HG03039 (cell line): ENCODE results near the gene PTPN21.
A peak's percentile ranks its signal among the peaks of the same experiment; 100 is the strongest.

Experiments
- ATAC-seq: cut with Tn5 transposase; IDR thresholded peaks from one replicate; pipeline ENCODE4 v1.9.1; 2021; ENCODE audit warnings: mild to moderate bottlenecking, moderate library complexity; ENCODE audit not compliant: unreplicated experiment

Gene PTPN21

DNA sequence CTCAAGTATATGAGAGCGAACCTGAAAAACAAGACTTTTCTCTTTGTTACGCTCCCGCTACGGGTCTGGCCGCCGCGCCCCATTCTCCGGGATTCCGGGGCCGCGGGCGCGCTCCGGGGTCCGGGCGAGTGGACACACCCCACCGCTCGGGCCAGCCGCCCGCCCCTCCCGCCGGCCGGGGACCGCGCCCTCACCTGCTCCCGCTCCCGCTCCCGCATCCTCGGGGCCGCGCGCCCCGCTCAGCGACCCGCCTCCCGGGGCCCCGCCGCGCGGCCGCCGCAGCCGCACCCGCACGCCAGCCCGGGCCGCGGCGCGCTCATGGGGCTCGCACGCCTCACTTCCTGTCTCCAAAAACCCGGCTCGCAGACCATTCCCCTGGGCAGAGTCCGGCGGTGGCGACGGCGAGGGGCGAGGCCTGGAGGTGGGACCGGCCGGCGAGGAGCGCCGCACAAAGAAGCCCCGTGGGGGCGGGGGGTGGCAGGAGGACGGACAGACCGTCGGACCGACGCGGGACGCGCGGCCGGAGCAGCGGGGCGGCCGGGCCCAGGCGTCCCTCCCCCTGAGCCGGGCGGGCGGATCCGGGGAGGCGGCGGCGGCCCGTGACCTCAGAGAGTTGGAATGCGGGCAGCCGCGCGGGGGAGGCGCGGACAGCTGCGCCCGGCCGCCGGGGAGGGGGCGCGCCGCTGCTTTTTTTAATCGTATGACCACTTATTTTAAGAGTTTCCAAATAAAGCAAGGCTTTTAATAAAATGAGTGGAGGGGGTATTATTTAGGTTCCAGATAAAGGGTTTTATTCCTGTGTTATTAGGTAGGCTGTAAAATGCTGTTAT, at the start of gene PTPN21:
TSS of gene PTPN21 (minus strand) at position 551 of the 830 bp plus-strand sequence. CDS start 4,590 bp downstream, outside the sequence.
- no peak for ATAC-seq

GRCh38 chr14:88604212-88604611, 49.4 kb upstream of the PTPN21 start:
- ATAC-seq = no peak

- ATAC-seq = peak; percentile 85
Measured at GRCh38 chr14:88599761-88600439, 45.1 kb upstream of the PTPN21 start.

- ATAC-seq = peak; percentile 23
Measured at GRCh38 chr14:88599326-88599725, 44.5 kb upstream of the PTPN21 start.

DNA sequence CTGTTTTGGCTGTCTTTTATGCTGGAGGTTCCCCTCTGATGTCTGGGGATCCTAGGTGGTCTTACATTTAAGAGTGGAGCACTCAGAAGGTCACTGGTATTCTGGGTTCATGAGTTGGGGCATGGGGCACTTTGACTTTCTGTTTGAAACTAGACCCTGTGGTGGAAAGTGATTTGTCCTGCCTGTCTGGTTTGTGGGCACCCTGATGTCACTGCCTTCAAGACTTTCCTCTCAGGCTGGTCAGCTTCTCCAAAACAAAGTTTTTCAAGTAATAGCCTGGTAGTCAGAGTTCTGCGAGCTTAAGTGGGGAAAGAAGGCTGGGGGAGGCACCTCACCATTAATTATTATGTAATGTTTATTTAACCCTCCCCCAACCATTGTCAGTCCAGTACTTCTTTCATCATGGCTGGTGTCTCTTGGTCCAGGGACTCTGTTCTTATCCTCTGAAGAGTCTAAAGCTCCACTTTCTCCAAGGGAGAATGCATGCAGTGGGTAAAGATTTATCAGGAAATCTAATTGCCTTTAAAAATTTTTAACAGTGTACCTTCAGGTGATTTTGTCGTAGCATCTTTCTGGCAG, 43.4 kb upstream of the PTPN21 start:
- ATAC-seq = no peak

- no peak for ATAC-seq
Measured at GRCh38 chr14:88597601-88598000, 42.8 kb upstream of the PTPN21 start.

GRCh38 chr14:88597038-88597437, 42.2 kb upstream of the PTPN21 start:
- ATAC-seq = no peak

GRCh38 chr14:88592031-88592430, 37.2 kb upstream of the PTPN21 start:
- no peak for ATAC-seq

DNA sequence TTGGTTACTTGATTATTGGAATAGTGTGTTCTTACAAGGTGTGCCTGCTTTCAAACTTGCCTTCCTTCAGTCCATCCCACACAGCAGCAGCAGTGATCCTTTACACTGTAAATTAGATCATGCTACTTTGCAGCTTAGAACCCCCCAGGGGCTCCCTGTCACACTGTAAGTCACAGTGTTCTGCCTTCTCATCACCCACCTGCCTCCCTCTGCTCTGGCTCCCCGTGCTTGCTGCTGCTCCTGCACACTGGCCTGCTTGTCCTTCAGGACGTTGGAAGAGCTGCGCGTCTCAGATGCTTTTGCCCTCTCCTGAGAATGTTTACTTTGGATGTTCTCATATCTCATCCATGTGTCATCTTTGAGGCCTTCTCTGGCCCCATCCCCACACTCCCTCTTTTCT, 35.4 kb upstream of the PTPN21 start:
- ATAC-seq = no peak

GRCh38 chr14:88588081-88588480, 33.3 kb upstream of the PTPN21 start:
- no peak for ATAC-seq

GRCh38 chr14:88584451-88584850, 29.6 kb upstream of the PTPN21 start:
- no peak for ATAC-seq

DNA sequence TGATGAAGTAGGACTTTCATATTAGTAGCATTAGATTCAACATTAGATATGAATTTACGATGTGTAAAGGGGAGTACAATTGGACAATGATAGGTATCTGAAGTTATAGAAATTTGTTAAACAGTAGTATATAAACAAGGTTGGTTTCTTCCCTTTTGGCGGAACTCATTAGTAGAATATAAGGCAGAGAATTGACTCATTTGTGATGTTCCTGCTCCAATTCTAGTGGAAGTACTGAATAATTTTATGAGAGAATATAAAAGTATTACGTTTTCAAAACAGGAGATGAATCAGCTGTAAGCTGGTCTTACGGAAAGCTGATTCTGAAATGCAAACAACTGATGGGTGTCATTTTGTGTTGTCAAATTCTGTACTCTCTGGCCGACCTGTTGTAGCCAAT, 21.4 kb upstream of the PTPN21 start:
- no peak for ATAC-seq

DNA sequence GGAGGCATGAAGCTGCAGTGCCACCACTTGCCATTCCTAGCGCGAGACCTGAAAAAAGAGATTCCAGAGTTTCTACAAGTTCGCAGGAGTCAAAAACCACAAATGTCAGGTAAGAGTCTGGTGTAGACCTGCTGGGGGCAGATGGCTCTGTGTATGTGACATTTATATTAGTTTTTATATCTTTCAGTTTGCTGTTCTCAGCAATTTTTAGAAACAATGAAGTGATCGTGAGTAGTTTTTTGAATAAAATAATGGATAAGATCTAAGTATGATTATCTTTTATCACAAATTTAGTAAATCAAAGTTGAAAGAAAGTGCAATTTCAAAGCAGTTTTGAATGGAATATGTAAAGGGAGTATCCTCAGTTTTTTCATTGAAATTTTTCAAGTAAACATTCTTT, 17.3 kb upstream of the PTPN21 start:
- no peak for ATAC-seq

GRCh38 chr14:88568196-88568595, 13.4 kb upstream of the PTPN21 start:
- no peak for ATAC-seq

DNA sequence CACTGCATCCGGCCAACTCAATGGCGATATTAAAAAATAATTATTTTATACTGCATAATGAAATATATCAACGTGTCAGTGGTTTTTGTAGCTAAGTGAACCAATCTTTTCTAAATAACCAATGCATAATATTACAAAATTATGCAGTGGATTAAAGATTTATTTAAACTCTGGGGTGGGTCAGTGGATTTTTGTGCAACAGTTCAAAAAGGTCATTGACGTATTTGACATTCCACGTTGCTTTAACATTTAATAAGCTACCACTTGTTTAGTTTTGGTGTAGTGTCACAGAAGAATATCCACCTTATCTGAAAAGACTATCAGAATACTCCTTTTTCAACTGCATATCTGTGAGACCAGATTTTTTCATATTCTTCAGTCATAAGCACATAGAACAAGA, 10.6 kb upstream of the PTPN21 start:
- ATAC-seq = no peak

DNA sequence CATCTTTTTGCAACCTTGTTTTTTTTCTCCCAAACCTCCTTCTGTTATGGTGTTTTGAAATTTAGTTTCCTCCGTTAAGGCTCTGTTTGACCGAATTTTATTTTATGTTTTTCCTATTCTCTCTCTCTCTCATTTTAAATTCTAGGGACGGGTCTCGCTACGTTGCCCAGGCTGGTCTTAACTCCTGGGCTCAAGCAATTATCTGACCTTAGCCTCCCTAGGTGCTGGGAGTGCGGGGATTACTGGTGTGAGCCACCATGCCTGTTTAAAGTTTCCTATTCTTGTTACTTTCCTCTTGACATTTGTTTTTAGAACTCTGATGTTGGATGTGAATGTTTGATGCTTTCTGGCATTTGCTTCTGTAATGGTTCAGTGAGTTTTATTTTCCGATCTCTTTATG, 9.0 kb upstream of the PTPN21 start:
- no peak for ATAC-seq

- ATAC-seq = peak; percentile 93
Measured at GRCh38 chr14:88562831-88563686, 8.3 kb upstream of the PTPN21 start, which contains the start of gene ZC3H14. Gene ZC3H14 (plus strand): TSS chr14:88563037. CDS start chr14:88563134, 97 bp downstream.

DNA sequence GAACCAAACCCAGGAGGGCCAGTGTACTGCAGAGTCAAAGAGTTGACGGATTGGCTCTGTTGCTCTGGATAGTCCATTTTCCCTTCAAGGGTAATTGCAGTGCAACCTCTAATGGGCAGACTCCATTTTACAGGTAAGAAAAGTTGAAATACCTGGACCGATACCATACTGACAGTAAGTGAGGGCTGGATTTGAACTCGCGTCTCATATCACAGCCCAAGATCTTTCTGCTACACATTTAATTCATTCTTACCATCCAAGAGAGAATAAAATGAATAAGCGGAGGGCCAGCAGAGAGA, 7.7 kb upstream of the PTPN21 start:
- ATAC-seq = no peak

DNA sequence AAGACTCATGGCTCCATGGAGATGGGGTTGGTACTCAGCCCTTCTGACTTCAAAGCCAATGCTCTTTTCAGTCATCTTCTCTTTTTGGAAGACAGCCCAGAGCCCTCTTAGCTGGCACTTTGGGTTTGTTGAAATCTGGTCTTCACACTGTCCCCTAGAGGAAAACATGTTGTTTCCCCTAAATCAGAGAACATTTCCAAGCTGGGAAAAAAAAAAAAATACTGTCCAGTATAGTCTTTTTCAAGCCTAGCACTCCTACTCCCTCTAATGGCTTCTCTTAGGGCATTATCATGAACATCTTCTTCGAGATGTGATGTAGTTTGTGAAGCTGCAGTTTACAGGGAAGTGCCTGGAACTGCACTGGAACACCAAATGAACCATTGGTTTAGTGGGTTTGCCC, 5.0 kb upstream of the PTPN21 start:
- no peak for ATAC-seq

GRCh38 chr14:88556581-88556980, 1.8 kb upstream of the PTPN21 start:
- ATAC-seq = no peak

GRCh38 chr14:88553886-88554456, 836 bp downstream of the PTPN21 start:
- ATAC-seq = no peak
